ENCODE results near the gene SLC35F4. TPM values are rescaled to one million over a fixed set of nuclear protein-coding genes. Genes with fewer than 3 reads are reported as not detected.
"Not testable (repeated sequence)": the region's sequence is repeated elsewhere in the genome, so short reads cannot be mapped to it uniquely, and the experiment has no call there.

The SLC35F4 gene
- total RNA-seq, 1 experiment from 2014 or later = not detected

GRCh38 chr14:57865066-57865402, 858 bp downstream of the SLC35F4 start:
- Histone ChIP-seq H3K36me3 (ENCODE audit: insufficient read depth, low read length, poor library complexity, severe bottlenecking) (no peaks in the 10 kb centered on the region), H3K4me3 (ENCODE audit: low read depth, low read length, poor library complexity, severe bottlenecking) (peak overlapping the region; percentile 52), H3K27me3 (replicated peaks; ENCODE audit: insufficient read depth, low read depth, low read length, poor library complexity) (no peaks in the 10 kb centered on the region), H3K9me3 (ENCODE audit: low read depth, low read length, poor library complexity, severe bottlenecking) (no peaks in the 10 kb centered on the region), H3K4me1 (ENCODE audit: insufficient read depth, low read length, poor library complexity, severe bottlenecking) (peaks cover 4% of the 10 kb centered on the region), H3K27ac (ENCODE audit: low read depth, low read length, poor library complexity, severe bottlenecking) (no peak overlapping the region)
- TF ChIP-seq CTCF (conservative IDR thresholded peaks at IDR 0.05; ENCODE audit: low read depth, low read length) (no peak), EZH2 (IDR thresholded peaks at IDR 0.05; ENCODE audit: borderline replicate concordance, low read depth, low read length, poor library complexity, severe bottlenecking) (no peak)
- CTCF ChIA-PET = no interaction called here
- no TSS peak for BruUV-seq (replicated peaks)
- intact Hi-C loops (cut with micrococcal nuclease; ENCODE audit: unreplicated experiment) = loop anchor here (5.0 kb wide), 1 partner anchor 173 kb away; no protein-coding TSS in a partner anchor
- POLR2A ChIA-PET (ENCODE audit: low non-redundant PET) = no interaction called here
- DNase-seq (ENCODE audit: low spot score) = no peak

- no peak for DNase-seq (ENCODE audit: low spot score)
- TF ChIP-seq EZH2 (IDR thresholded peaks at IDR 0.05; ENCODE audit: borderline replicate concordance, low read depth, low read length, poor library complexity, severe bottlenecking) (no peak), CTCF (conservative IDR thresholded peaks at IDR 0.05; ENCODE audit: low read depth, low read length) (no peak)
- H3K4me1 ChIP-seq (ENCODE audit: insufficient read depth, low read length, poor library complexity, severe bottlenecking) = peaks cover 4% of the 10 kb centered on the region
- no peak overlapping the region for H3K4me3 ChIP-seq (ENCODE audit: low read depth, low read length, poor library complexity, severe bottlenecking)
- ChIA-PET POLR2A (ENCODE audit: low non-redundant PET) (no interaction called here), CTCF (no interaction called here)
- H3K9me3 ChIP-seq (ENCODE audit: low read depth, low read length, poor library complexity, severe bottlenecking) = no peaks in the 10 kb centered on the region
- H3K36me3 ChIP-seq (ENCODE audit: insufficient read depth, low read length, poor library complexity, severe bottlenecking) = no peaks in the 10 kb centered on the region
- H3K27me3 ChIP-seq (replicated peaks; ENCODE audit: insufficient read depth, low read depth, low read length, poor library complexity) = no peaks in the 10 kb centered on the region
- H3K27ac ChIP-seq (ENCODE audit: low read depth, low read length, poor library complexity, severe bottlenecking) = no peak overlapping the region
- no TSS peak for BruUV-seq (replicated peaks)
- intact Hi-C loops (cut with micrococcal nuclease; ENCODE audit: unreplicated experiment) = loop anchor here (5.0 kb wide), 1 partner anchor 172 kb away; no protein-coding TSS in a partner anchor
Measured at GRCh38 chr14:57864659-57865058, 1.2 kb downstream of the SLC35F4 start.

GRCh38 chr14:57863471-57863870, 2.4 kb downstream of the SLC35F4 start:
- POLR2A ChIA-PET (ENCODE audit: low non-redundant PET) = no interaction called here
- no peak for TF ChIP-seq CTCF (conservative IDR thresholded peaks at IDR 0.05; ENCODE audit: low read depth, low read length)
- TF ChIP-seq EZH2 (IDR thresholded peaks at IDR 0.05; ENCODE audit: borderline replicate concordance, low read depth, low read length, poor library complexity, severe bottlenecking) = no peak
- BruUV-seq (replicated peaks) = no TSS peak
- no peaks in the 10 kb centered on the region for H3K27me3 ChIP-seq (replicated peaks; ENCODE audit: insufficient read depth, low read depth, low read length, poor library complexity)
- H3K4me3 ChIP-seq (ENCODE audit: low read depth, low read length, poor library complexity, severe bottlenecking) = no peak overlapping the region
- no peak for DNase-seq (ENCODE audit: low spot score)
- no peak overlapping the region for H3K27ac ChIP-seq (ENCODE audit: low read depth, low read length, poor library complexity, severe bottlenecking)
- H3K36me3 ChIP-seq (ENCODE audit: insufficient read depth, low read length, poor library complexity, severe bottlenecking) = no peaks in the 10 kb centered on the region
- CTCF ChIA-PET = no interaction called here
- peaks cover 4% of the 10 kb centered on the region for H3K4me1 ChIP-seq (ENCODE audit: insufficient read depth, low read length, poor library complexity, severe bottlenecking)
- H3K9me3 ChIP-seq (ENCODE audit: low read depth, low read length, poor library complexity, severe bottlenecking) = no peaks in the 10 kb centered on the region
- intact Hi-C loops (cut with micrococcal nuclease; ENCODE audit: unreplicated experiment) = no loop called here

GRCh38 chr14:57855666-57856065, 10.2 kb downstream of the SLC35F4 start:
- H3K9me3 ChIP-seq (ENCODE audit: low read depth, low read length, poor library complexity, severe bottlenecking); H3K27ac ChIP-seq (ENCODE audit: low read depth, low read length, poor library complexity, severe bottlenecking); H3K36me3 ChIP-seq (ENCODE audit: insufficient read depth, low read length, poor library complexity, severe bottlenecking); H3K27me3 ChIP-seq (replicated peaks; ENCODE audit: insufficient read depth, low read depth, low read length, poor library complexity); BruUV-seq (replicated peaks); H3K4me3 ChIP-seq (ENCODE audit: low read depth, low read length, poor library complexity, severe bottlenecking); DNase-seq (ENCODE audit: low spot score); intact Hi-C loops (cut with micrococcal nuclease; ENCODE audit: unreplicated experiment); H3K4me1 ChIP-seq (ENCODE audit: insufficient read depth, low read length, poor library complexity, severe bottlenecking); POLR2A ChIA-PET (ENCODE audit: low non-redundant PET); CTCF ChIA-PET: not testable (repeated sequence)
